ENCODE results near the gene CCNA2. TPM values are rescaled to one million over a fixed set of nuclear protein-coding genes. Genes with fewer than 3 reads are reported as not detected.

CCNA2 gene
- total and polyA plus RNA-seq, 9 of the 15 experiments (the other 6 are each of a cell fraction or from before 2014, with no cell fraction given) = 37.1 to 197 (median 154) TPM

DNA sequence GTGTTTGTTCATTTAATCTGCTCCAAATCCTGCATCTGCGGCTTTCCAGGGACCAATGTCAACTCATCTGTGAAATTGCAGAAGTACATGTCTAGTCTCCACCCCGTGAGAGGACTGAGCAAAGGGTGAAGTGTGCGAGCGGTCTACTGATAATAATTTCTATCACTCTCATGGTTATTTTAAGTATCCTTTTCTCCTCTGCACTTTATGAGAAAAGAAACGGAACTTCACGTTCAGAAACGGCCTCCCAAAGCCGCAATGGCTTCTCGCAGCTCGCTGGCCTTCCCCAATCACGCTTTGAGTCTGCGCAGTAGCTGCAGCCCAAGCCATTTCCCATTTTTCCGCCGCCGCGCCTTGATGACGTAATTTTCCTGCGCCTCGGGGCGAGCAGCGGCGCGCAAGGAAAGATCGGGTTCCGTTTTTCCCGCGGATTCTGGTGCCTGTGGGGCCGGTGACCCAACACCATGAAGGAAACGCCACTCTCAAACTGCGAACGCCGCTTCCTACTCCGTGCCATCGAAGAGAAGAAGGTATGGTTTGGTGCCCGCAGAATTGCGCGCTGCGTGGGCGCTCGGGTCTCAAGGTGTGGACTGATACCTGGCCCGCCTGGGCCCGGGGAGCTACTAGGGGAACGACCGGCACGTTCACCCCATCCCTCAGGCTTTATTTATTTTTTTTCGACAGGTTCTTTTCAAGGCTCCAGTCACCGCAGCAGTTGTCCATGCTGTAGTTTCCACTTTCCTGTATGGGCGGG, 22.5 kb downstream of the CCNA2 start, which contains the start of gene EXOSC9 (continued):
- TF ChIP-seq ZBTB11 (CRISPR knock-in tag; IDR thresholded peaks at IDR 0.05) = peak in 1 of 3 experiments; percentile 54; a peak in 1 of 6 replicates
- TF ChIP-seq ZNF75A (CRISPR knock-in tag; IDR thresholded peaks at IDR 0.05) = peak; percentile 12; the same call in 1 of the 2 replicates
- TF ChIP-seq CXXC5 (CRISPR knock-in tag; IDR thresholded peaks at IDR 0.05) = peak; percentile 77
- peak; percentile 99 for TF ChIP-seq ATF7 (IDR thresholded peaks at IDR 0.05)
- 0 out of 2 replicates have a peak, but pooled peaks have one; percentile 26 for TF ChIP-seq NFIC (IDR thresholded peaks at IDR 0.05)
- no peak for TF ChIP-seq ZNF23 (CRISPR knock-in tag; IDR thresholded peaks at IDR 0.05)
- peak; percentile 58 for TF ChIP-seq TEAD4 (IDR thresholded peaks at IDR 0.05; ENCODE audit: low read length)
- TF ChIP-seq TEAD4 (CRISPR knock-in tag; IDR thresholded peaks at IDR 0.05; ENCODE audit: borderline replicate concordance) = no peak
- peak; percentile 91 to 93 for TF ChIP-seq NRF1 (conservative IDR thresholded peaks at IDR 0.05 in 1 of 2, IDR thresholded peaks at IDR 0.05 in 1 of 2)
- TF ChIP-seq PHF8 (IDR thresholded peaks at IDR 0.05; ENCODE audit: borderline replicate concordance, low read length) = peak; percentile 94
- 0 out of 2 replicates have a peak, but pooled peaks have one; percentile 24 for TF ChIP-seq ZNF197 (CRISPR knock-in tag; IDR thresholded peaks at IDR 0.05; ENCODE audit: low read depth)
- peak; percentile 39; the same call in 1 of the 2 replicates for TF ChIP-seq ZNF175 (CRISPR knock-in tag; IDR thresholded peaks at IDR 0.05; ENCODE audit: low read depth)
- no peak for TF ChIP-seq ZBTB9 (CRISPR knock-in tag; IDR thresholded peaks at IDR 0.05)
- TF ChIP-seq ZNF445 (CRISPR knock-in tag; IDR thresholded peaks at IDR 0.05; ENCODE audit: low read depth) = no peak
- peak; percentile 86 for TF ChIP-seq JUND (IDR thresholded peaks at IDR 0.05; ENCODE audit: borderline replicate concordance, low read depth, low read length)
- TF ChIP-seq JUND (tag; IDR thresholded peaks at IDR 0.05; ENCODE audit: borderline replicate concordance, low read depth, low read length) = peak; percentile 77
- TF ChIP-seq PML (IDR thresholded peaks at IDR 0.05; ENCODE audit: low read length) = peak; percentile 81; the same call in 1 of the 2 replicates
- TF ChIP-seq ETV5 (CRISPR knock-in tag; IDR thresholded peaks at IDR 0.05; ENCODE audit: low read depth) = 0 out of 2 replicates have a peak, but pooled peaks have one; percentile 29
- no peak for TF ChIP-seq FOXJ3 (CRISPR knock-in tag; IDR thresholded peaks at IDR 0.05)
- no peak for TF ChIP-seq PHB2 (IDR thresholded peaks at IDR 0.05; ENCODE audit: low read depth)
- peak; percentile 100 for TF ChIP-seq CREM (IDR thresholded peaks at IDR 0.05; ENCODE audit: low read depth)

Data from K562 (cell line).